ENCODE data around the gene SYCE3. TPM values are rescaled to one million over a fixed set of nuclear protein-coding genes. Genes with fewer than 3 reads are reported as not detected.

SYCE3 gene
- total RNA-seq, 3 donors from 2014 or later: not detected

DNA sequence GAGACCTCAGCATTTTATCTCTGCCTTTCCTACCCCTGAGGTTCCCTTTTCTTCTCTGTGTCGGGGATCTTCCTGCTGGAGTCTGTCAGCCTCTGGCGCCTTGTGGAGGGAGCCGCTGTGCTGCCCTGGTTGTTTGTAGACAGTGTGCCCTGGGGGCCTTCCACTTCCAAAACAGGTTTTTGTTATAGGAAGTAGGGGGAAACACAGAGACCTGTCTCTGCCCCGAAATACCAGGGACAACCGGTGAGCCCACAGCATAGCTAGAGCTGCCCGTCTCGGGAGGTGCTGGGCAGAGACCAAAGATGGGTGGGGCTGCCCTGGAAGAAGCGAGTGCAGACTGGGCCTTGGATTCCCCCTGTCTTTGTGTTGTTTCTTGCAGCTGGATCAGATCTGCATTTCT, 46.7 kb downstream of the SYCE3 start:
- Histone ChIP-seq H3K4me1 (ENCODE audit: low read depth) (no peaks in the 10 kb centered on the region), H3K36me3 (ENCODE audit: low read depth) (no peaks in the 10 kb centered on the region), H3K4me3 (no peak overlapping the region), H3K9me3 (no peaks in the 10 kb centered on the region)
- intact Hi-C loops (cut with DNase I, micrococcal nuclease): no loop called here
- no peak for ATAC-seq
- TF ChIP-seq, protein P1, sequence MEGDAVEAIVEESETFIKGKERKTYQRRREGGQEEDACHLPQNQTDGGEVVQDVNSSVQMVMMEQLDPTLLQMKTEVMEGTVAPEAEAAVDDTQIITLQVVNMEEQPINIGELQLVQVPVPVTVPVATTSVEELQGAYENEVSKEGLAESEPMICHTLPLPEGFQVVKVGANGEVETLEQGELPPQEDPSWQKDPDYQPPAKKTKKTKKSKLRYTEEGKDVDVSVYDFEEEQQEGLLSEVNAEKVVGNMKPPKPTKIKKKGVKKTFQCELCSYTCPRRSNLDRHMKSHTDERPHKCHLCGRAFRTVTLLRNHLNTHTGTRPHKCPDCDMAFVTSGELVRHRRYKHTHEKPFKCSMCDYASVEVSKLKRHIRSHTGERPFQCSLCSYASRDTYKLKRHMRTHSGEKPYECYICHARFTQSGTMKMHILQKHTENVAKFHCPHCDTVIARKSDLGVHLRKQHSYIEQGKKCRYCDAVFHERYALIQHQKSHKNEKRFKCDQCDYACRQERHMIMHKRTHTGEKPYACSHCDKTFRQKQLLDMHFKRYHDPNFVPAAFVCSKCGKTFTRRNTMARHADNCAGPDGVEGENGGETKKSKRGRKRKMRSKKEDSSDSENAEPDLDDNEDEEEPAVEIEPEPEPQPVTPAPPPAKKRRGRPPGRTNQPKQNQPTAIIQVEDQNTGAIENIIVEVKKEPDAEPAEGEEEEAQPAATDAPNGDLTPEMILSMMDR (IDR thresholded peaks at IDR 0.05): no peak
- DNase-seq: no peak

DNA sequence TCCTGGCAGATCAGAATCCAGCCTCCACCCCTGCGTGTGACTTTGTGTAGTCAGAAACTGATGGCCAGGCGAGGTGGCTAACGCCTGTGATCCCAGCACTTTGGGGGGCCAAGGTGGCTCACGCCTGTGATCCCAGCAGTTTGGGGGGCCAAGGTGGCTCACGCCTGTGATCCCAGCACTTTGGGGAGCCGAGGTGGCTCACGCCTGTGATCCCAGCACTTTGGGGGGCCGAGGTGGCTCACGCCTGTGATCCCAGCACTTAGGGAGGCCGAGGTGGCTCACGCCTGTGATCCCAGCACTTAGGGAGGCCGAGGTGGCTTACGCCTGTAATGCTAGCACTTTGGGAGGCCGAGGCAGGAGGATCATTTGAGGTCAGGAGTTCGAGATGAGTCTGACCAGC, 49.5 kb downstream of the SYCE3 start:
- Histone ChIP-seq H3K4me3 (no peak overlapping the region), H3K36me3 (ENCODE audit: low read depth) (no peaks in the 10 kb centered on the region), H3K4me1 (ENCODE audit: low read depth) (peaks cover 8% of the 10 kb centered on the region), H3K9me3 (no peaks in the 10 kb centered on the region)
- intact Hi-C loops (cut with DNase I, micrococcal nuclease): no loop called here
- no peak for DNase-seq
- no peak for ATAC-seq
- TF ChIP-seq, protein P1 (IDR thresholded peaks at IDR 0.05): no peak

DNA sequence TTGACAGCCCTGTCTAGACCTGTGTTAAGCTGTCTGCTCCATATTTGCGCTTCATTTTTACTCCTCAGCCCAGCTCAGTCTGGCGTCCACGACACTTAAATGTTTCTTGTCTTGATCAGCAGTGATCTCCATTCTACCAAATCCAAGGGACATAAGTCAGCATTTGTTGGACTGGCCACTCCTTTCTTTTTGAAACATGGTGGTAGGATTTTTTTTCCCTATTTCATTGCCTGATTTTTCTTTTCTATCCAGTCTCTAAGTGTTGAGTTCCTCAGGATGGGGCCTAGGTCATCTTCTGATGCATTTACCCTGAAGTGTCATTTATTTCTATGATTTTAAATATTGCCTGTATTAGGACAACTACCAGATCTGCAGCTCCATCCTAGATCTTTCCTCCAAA, 53.8 kb downstream of the SYCE3 start:
- Histone ChIP-seq H3K4me3 (no peak overlapping the region), H3K4me1 (ENCODE audit: low read depth) (peaks cover 19% of the 10 kb centered on the region), H3K9me3 (no peaks in the 10 kb centered on the region), H3K36me3 (ENCODE audit: low read depth) (peaks cover 6% of the 10 kb centered on the region)
- TF ChIP-seq, protein P1 (IDR thresholded peaks at IDR 0.05): no peak
- no peak for ATAC-seq
- DNase-seq: no peak
- intact Hi-C loops (cut with DNase I, micrococcal nuclease): no loop called here

DNA sequence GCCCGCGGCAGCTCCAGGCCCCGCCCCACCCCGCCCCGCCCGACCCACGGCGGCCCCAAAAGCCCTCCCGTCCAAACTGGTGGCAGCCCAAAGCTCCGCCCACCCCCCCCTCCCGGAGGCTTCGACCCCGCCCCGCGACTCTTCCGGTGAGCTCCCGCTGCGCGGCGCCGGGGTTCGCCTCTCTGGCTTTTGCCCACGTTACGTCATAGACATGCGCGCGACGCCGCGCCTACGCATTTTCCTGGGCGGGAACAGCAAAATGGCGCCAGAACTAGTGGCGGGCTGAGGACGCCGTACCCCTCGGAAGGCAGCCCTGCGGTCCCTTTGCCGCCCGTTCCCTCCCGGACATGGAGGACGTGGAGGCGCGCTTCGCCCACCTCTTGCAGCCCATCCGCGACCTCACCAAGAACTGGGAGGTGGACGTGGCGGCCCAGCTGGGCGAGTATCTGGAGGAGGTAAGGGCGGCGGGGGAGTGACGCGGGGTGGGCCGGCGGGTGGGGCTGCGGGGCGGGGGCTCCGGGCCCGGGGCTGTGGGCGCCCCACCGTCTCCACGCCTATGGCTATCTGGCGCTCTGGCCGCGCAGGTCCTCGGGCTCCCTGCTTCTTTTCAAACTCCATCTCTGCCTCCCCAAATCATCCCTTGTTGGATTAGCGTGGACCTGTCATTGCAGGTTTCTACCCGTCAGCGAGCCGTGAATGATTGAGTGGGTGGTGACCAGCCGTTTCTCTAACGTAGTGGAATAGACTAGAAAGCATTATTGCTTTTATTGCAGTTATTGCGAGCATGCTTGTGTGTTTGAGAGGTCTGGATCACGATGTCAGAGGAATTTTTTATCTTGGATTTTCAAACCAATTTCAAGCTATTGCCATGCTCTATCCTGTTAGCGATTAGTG, 54.5 kb downstream of the SYCE3 start, which contains the start of gene NCAPH2:
NCAPH2 (plus strand) TSS at position 234 of the 894 bp plus-strand sequence; CDS start at position 348, 114 bp downstream.
- Histone ChIP-seq H3K9me3 (no peaks in the 10 kb centered on the region), H3K4me3 (peak within 1 kb of the TSS; percentile 46), H3K36me3 (ENCODE audit: low read depth) (peaks cover 6% of the 10 kb centered on the region), H3K4me1 (ENCODE audit: low read depth) (peaks cover 19% of the 10 kb centered on the region)
- TF ChIP-seq, protein P1 (IDR thresholded peaks at IDR 0.05): no peak
- DNase-seq (peak; percentile 98), ATAC-seq (peak; percentile 87)
- intact Hi-C loops (cut with DNase I, micrococcal nuclease): no loop called here

DNA sequence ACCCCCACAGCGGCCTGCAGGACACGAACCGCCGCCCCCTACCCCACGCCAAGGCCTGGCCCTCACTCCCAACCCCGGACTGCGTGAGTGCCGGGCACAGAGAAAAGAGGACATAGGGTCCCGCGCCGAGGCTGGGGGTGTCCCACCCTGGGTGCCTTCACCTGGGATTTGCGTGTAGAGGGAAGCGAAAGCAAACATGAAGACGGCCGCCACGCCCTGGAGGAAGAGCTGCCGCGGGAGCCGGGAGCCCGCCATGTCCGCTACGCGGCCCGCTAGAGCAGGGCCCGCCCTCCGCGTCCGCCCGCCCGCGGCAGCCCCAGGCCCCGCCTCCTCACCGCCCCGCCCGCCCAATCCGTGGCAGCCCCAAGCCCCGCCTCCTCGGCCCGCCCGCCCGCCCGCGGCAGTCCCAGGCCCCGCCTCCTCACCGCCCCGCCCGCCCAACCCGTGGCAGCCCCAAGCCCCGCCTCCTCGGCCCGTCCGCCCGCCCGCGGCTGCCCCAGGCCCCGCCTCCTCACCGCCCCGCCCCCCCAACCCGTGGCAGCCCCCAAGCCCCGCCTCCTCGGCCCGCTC, 55.2 kb downstream of the SYCE3 start, which contains the start of gene LMF2:
LMF2 (minus strand) TSS at position 282 of the 570 bp plus-strand sequence; CDS start at position 255, 27 bp downstream.
- TF ChIP-seq, protein P1 (IDR thresholded peaks at IDR 0.05): no peak
- Histone ChIP-seq H3K4me1 (ENCODE audit: low read depth) (peaks cover 19% of the 10 kb centered on the region), H3K9me3 (no peaks in the 10 kb centered on the region), H3K4me3 (peak within 1 kb of the TSS; percentile 46), H3K36me3 (ENCODE audit: low read depth) (peaks cover 6% of the 10 kb centered on the region)
- ATAC-seq (peak; percentile 88), DNase-seq (peak; percentile 90 to 97 (median 96))
- intact Hi-C loops (cut with DNase I, micrococcal nuclease): no loop called here

Measured in mucosa of descending colon (tissue), 3 donors.